ENCODE results near the gene NSMCE3. TPM values are rescaled to one million over a fixed set of nuclear protein-coding genes. Genes with fewer than 3 reads are reported as not detected.

Gene NSMCE3
- total and polyA plus RNA-seq, 9 of the 15 experiments (the other 6 are each of a cell fraction or from before 2014, with no cell fraction given) = 0.92 to 8.4 (median 5.4) TPM

- no peak for TF ChIP-seq ZBTB8A (IDR thresholded peaks at IDR 0.05; ENCODE audit: partially characterized antibody)
These were observed 6.2 kb upstream of the NSMCE3 start (continued) for GRCh38 chr15:29275855-29276254.

DNA sequence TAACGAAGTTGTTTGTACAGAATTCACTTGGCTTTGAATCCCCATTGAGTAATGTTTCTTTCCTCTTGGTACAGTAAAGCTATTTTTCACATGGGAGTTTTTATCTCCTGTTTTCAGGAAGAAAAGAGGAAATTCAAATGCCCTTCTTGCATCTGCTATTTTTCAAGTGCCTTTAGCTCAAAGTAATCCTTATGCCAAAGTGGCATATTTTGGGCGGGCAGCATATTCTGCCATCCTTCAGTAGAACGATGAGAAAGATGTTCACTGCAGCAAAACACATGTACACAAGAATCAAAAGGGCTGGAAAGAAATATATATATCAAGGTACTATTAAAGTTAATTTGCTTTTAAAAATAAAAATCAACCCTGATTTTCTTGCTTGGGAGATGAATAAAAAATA lies 5.3 kb upstream of the NSMCE3 start:
- no peak overlapping the region for H3K9ac ChIP-seq (ENCODE audit: insufficient read depth in 1 of 2, low read depth in 2 of 2, low read length in 2 of 2)
- no peaks in the 10 kb centered on the region for H3K9me3 ChIP-seq (replicated peaks; ENCODE audit: control insufficient read depth, insufficient read depth, low read depth, low read length)
- peaks cover 23 to 28% of the 10 kb centered on the region in 2 experiments for H3K27me3 ChIP-seq (ENCODE audit: control insufficient read depth in 2 of 2, insufficient read depth in 2 of 2, low read length in 2 of 2)
- BruUV-seq (replicated peaks) = no TSS peak
- H4K20me1 ChIP-seq (replicated peaks; ENCODE audit: control insufficient read depth, insufficient read depth, low read length) = no peaks in the 10 kb centered on the region
- ChIA-PET CTCF (ENCODE audit: low intra/inter-chr PET ratio) (no interaction called here), POLR2A (no interaction called here)
- WGBS (ENCODE audit: insufficient coverage, low coverage, missing lambda C conversion rate) = 2% methylated on average over 3 of the region's 3 CpGs
- H2AFZ ChIP-seq (ENCODE audit: low read depth, low read length) = no peak overlapping the region
- intact Hi-C loops (cut with micrococcal nuclease) = no loop called here
- no peaks in the 10 kb centered on the region for H3K4me1 ChIP-seq (replicated peaks in 1 of 2; ENCODE audit: control insufficient read depth in 2 of 2, insufficient read depth in 2 of 2, low read length in 2 of 2)
- no peaks in the 10 kb centered on the region for H3K79me2 ChIP-seq (ENCODE audit: control insufficient read depth, insufficient read depth, low read length)
- H3K9me1 ChIP-seq (ENCODE audit: control insufficient read depth, insufficient read depth, low read length) = no peaks in the 10 kb centered on the region
- ATAC-seq = no peak
- in situ Hi-C loops (cut with MboI) = no loop called here
- no peak overlapping the region for H3K4me2 ChIP-seq (ENCODE audit: insufficient read depth, low read length)
- H3K36me3 ChIP-seq (ENCODE audit: control insufficient read depth, insufficient read depth, low read length) = no peaks in the 10 kb centered on the region
- no peak for FAIRE-seq
- no peak overlapping the region for H3K4me3 ChIP-seq
- no peak overlapping the region for H3K27ac ChIP-seq (ENCODE audit: extremely low read depth, low read depth, low read length)
- no peak for DNase-seq (ENCODE audit: extremely low read depth in 1 of 4, low spot score in 3 of 4)
- TF ChIP-seq, protein P1, sequence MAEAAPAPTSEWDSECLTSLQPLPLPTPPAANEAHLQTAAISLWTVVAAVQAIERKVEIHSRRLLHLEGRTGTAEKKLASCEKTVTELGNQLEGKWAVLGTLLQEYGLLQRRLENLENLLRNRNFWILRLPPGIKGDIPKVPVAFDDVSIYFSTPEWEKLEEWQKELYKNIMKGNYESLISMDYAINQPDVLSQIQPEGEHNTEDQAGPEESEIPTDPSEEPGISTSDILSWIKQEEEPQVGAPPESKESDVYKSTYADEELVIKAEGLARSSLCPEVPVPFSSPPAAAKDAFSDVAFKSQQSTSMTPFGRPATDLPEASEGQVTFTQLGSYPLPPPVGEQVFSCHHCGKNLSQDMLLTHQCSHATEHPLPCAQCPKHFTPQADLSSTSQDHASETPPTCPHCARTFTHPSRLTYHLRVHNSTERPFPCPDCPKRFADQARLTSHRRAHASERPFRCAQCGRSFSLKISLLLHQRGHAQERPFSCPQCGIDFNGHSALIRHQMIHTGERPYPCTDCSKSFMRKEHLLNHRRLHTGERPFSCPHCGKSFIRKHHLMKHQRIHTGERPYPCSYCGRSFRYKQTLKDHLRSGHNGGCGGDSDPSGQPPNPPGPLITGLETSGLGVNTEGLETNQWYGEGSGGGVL (CRISPR knock-in tag; IDR thresholded peaks at IDR 0.05) = no peak
- TF ChIP-seq CC2D1A (IDR thresholded peaks at IDR 0.05) = no peak
- TF ChIP-seq REST (IDR thresholded peaks at IDR 0.05; ENCODE audit: borderline replicate concordance) = no peak
- TF ChIP-seq REST (CRISPR knock-in tag; IDR thresholded peaks at IDR 0.05; ENCODE audit: low read depth) = no peak
- TF ChIP-seq CBX2 (IDR thresholded peaks at IDR 0.05; ENCODE audit: insufficient read depth, low read length, poor library complexity, severe bottlenecking) = no peak
- no peak for TF ChIP-seq ZFP91 (CRISPR knock-in tag; IDR thresholded peaks at IDR 0.05)
- TF ChIP-seq NFXL1 (CRISPR knock-in tag; IDR thresholded peaks at IDR 0.05) = no peak
- TF ChIP-seq RFX5 (IDR thresholded peaks at IDR 0.05; ENCODE audit: low read depth, low read length) = no peak
- TF ChIP-seq ZNF143 (CRISPR knock-in tag; IDR thresholded peaks at IDR 0.05) = no peak

Measured in K562 (cell line).